ENCODE data around the gene PRR5.
A peak's percentile ranks its signal among the peaks of the same experiment; 100 is the strongest.
"Not testable (repeated sequence)": the region's sequence is repeated elsewhere in the genome, so short reads cannot be mapped to it uniquely, and the experiment has no call there.

Gene PRR5

GRCh38 chr22:44731357-44731970, 29.5 kb downstream of the PRR5 start:
- no peak for DNase-seq (ENCODE audit: extremely low spot score, insufficient read length, low read depth)

GRCh38 chr22:44732017-44732561, 30.1 kb downstream of the PRR5 start:
- no peak for FAIRE-seq
- DNase-seq (ENCODE audit: extremely low spot score, insufficient read length, low read depth) = no peak

More at GRCh38 chr22:44731357-44731970, 29.5 kb downstream of the PRR5 start:
- FAIRE-seq = no peak

DNA sequence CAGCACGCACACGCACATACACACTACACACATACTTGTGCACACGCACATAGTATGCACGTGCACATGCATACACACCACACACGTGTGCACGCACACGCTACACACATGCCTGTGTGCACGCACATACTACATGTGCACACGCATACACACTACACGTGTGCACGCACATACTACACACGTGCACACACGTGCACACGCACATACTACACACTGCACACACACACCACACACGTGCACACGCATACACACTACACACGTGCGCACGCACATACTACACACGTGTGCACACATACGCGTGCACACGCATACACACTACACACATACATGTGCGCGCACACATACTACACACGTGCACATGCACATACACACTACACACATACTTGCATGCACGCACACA, 30.7 kb downstream of the PRR5 start:
- FAIRE-seq (no peak), DNase-seq (ENCODE audit: extremely low spot score, insufficient read length, low read depth) (no peak)

DNA sequence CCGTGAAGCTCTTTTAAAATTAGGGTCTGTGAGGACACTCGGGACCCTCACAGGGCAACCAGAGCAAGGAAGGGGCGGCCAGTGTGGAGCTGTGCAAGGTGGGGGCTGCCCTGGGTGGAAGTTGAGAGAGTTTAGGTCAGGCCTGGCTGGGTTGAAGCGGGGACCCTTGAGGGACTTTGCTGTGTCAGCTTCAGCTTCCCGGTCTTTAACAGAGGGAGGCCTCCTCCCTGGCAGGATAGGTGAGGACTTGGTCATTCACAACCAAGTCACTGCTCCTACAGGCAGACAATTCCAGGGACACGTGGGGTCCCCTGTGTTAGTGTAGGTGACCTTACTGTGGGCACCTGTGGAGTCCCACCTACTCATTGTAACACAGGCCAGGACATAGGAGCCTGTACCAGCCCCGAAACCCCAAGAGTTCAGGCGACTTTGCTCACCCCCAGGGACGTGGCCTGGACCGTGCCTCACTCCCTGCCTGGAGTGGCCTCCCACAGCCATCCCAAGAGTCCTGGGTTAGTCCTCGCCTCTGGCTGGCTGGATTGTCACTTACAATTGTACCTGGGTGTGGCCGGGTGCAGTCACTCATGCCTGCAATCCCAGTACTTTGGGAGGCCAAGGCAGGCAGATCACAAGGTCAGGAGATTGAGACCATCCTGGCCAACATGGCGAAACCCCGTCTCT, 31.6 kb downstream of the PRR5 start:
- FAIRE-seq (no peak), DNase-seq (ENCODE audit: extremely low spot score, insufficient read length, low read depth) (no peak)

DNA sequence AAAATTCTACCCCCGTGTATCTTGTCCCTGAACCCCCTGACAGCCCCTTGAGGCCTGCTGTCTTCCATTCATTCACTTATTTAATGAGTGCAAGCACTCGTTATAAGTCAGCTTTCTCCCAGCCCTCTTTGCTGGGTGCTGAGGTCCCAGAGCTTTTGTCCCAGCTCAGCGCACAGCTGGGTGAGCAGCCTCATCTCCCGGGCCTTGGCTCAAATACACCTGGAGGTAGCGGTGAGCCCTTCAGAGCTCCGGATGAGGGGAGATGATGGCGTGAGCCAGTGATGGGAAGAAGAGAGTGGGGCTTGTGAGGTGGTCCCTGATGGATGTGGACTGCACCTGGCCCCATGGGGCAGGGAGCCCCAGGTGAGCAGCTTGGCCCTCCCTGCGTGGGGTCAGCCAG, 32.3 kb downstream of the PRR5 start:
- FAIRE-seq (no peak), DNase-seq (ENCODE audit: extremely low spot score, insufficient read length, low read depth) (no peak)

GRCh38 chr22:44734801-44735517, 33.0 kb downstream of the PRR5 start:
- no peak for DNase-seq (ENCODE audit: extremely low spot score, insufficient read length, low read depth)
- no peak for FAIRE-seq

DNA sequence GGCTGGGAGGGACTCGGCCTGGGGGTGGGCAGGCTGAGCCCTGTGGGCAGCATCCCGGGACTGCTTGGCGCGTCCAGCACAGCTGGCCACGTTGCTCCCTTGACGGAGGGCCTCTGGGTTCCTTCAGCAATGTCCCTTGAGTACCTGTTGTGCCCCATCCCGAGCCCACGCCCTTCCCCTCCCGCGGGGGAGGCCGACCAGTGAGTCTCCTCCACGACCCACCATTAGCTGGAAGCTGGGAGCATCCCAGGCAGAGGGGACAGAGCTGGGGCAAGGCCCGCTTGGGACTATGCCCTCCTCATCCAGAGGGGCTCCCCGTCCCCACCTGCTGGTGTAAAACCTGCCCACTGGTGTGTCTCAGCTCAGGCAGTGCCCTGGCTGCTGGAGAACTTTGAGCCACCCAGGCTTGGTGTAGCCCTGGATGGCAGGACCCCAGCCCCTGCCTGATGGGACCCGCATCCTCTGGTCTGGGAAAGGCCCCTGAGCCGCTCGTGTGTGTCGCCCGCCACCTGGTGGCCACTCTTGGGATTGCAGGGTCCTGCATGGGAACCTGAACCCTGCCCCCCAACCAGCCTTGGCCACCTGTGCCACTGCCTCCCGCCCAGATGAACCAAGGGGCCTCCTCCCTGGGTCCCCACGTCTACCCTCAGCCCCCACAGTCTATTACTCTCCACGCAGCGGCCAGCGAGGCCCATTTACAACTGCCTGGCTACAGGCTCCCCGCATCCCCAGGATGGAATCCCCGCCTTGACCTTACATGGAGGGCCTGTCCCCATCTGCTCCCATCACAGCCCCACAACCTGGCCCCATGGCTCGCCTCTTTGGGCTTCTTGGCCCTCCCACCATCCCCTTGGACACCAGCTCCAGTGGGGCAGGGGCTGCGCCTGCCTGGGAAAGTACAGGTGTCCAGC, 33.8 kb downstream of the PRR5 start:
- peak; percentile 72 for DNase-seq (ENCODE audit: extremely low spot score, insufficient read length, low read depth)
- peak; percentile 75 for FAIRE-seq

DNA sequence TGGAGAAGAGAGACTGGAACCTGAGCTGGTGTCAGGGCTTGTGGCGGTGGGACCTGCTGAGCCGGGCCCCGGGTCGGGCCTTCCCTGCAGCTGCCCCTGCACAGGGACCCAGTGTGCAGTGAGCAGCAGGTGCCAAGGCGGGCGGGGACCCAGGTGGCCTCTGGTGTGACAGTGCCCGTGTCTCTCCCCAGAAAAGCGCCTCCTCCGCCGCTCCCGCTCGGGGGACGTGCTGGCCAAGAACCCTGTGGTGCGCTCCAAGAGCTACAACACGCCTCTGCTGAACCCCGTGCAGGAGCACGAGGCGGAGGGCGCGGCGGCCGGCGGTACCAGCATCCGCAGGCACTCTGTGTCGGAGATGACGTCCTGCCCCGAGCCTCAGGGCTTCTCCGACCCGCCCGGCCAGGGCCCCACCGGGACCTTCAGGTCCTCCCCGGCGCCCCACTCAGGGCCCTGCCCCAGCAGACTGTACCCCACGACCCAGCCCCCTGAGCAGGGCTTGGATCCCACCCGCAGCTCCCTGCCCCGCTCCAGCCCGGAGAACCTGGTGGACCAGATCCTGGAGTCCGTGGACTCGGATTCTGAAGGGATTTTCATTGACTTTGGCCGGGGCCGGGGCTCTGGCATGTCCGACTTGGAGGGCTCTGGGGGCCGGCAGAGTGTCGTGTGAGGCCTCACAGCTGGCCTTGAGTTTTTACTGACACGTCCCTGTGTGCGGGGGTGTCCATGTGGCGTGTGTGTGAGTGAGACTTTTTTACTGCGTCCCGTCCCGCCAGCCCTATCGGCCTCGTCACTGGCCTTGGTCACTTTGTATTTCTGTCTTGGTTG, 34.8 kb downstream of the PRR5 start:
- DNase-seq (ENCODE audit: extremely low spot score, insufficient read length, low read depth) (no peak), FAIRE-seq (no peak)

- FAIRE-seq = no peak
- DNase-seq (ENCODE audit: extremely low spot score, insufficient read length, low read depth) = no peak
Observed at GRCh38 chr22:44737406-44738346, 35.7 kb downstream of the PRR5 start.

DNA sequence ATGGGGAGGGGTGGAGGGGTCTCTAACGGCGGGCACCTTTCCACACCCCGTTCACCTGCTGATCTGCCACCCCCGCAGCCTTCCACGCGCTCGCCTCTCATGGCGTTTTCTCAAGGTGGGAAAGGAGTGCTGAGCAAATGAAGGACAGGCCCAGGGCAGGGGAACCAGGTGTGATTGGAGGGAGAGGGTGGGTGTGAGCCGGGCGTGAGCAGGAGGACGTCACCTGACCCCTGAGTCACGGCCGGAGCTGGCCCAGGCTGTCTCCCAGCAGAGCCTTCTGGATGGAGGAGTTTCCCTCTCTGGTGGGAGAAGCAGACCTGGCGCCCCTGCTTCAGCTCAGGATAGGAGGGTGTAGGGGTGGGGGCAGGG, 36.3 kb downstream of the PRR5 start:
- no peak for DNase-seq (ENCODE audit: extremely low spot score, insufficient read length, low read depth)
- no peak for FAIRE-seq

- DNase-seq (ENCODE audit: extremely low spot score, insufficient read length, low read depth) = no peak
- no peak for FAIRE-seq
Observed at GRCh38 chr22:44739024-44739423, 37.0 kb downstream of the PRR5 start.

- DNase-seq (ENCODE audit: extremely low spot score, insufficient read length, low read depth); FAIRE-seq: not testable (repeated sequence)
Observed at GRCh38 chr22:44739666-44740065, 37.7 kb downstream of the PRR5 start.

DNA sequence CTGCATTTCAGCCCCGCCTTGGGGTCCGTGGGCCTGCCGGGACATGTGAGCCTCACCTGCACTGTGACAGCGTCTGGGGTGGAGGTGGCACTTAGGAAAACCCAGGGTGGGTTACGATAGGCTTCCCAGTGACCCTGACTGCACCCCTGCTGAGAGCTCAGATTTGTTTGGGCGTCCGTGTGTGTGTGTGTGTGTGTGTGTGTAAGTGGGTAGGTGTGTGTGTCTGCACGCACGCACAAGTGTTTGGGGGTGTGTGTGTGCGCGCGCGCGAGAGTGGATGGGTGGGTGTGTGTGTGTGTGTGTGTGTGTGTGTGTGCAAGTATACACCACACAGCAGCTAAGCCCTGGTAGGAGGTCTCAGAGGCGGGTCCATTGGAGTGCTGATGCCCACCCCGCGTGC, 38.3 kb downstream of the PRR5 start:
- DNase-seq (ENCODE audit: extremely low spot score, insufficient read length, low read depth) (no peak), FAIRE-seq (no peak)

- DNase-seq (ENCODE audit: extremely low spot score, insufficient read length, low read depth) (no peak), FAIRE-seq (no peak)
Observed at GRCh38 chr22:44741929-44742328, 39.9 kb downstream of the PRR5 start.

- FAIRE-seq (no peak), DNase-seq (ENCODE audit: extremely low spot score, insufficient read length, low read depth) (no peak)
Observed at GRCh38 chr22:44743247-44743646, 41.2 kb downstream of the PRR5 start.

DNA sequence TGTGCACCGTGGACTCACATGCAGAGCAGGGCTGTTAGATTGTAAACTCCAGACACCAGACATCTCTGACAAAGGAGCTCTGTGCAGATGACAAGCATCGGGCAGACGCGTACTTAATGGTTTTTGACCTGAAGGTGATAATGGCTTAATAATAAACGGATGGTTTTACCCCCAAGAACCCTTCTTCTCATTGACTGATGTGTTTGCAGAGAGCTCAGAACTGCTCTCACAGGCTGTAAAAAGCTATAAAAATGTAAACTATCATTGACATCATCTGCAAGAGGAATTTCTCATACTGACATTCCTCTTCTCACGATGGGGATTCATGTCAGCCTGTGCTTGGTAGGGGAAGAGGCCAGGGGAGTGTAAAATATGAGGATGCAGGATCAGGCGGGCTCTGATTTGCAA, 41.8 kb downstream of the PRR5 start:
- no peak for FAIRE-seq
- no peak for DNase-seq (ENCODE audit: extremely low spot score, insufficient read length, low read depth)

- FAIRE-seq (no peak), DNase-seq (ENCODE audit: extremely low spot score, insufficient read length, low read depth) (no peak)
Observed at GRCh38 chr22:44745853-44746789, 44.1 kb downstream of the PRR5 start.

Data from GM18507 (cell line).